PC-9 (cell line): ENCODE measurements around the gene ZNF350.

Experiments used
- EZH2 ChIP-seq: fragments of 200-600 bp; sonication (generic); IDR thresholded peaks from 2 replicates; pipeline ENCODE4 v1.8.0; 2017; ENCODE audit warnings: antibody characterized with exemption, low read depth
- TF ChIP-seq, protein P1 (sequence below): fragments of 200-600 bp; sonication (generic); conservative IDR thresholded peaks from 2 replicates; pipeline ENCODE4 v1.6.1; 2017; ENCODE audit warnings: mixed run types, antibody characterized with exemption, mild to moderate bottlenecking, moderate library complexity

DNA sequence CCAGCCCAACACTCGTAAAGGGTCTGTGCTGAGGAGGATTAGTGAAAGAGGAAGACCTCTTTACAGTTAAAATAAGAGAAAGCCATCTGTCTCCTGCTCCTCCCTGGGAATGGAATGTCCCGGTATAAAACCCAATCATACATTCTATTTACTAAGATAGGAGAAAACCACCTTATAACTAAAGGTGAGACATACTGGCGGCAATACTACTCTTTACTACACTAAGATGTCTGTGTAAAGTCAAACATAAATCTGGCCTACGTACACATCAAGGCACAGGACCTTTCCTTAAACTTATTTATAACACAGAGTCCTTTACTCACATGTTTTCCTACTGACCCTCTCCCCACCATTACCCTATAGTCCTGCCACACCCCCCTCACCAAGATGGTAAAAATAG is 3.3 kb downstream of the ZNF350 start:
- TF ChIP-seq, protein P1, sequence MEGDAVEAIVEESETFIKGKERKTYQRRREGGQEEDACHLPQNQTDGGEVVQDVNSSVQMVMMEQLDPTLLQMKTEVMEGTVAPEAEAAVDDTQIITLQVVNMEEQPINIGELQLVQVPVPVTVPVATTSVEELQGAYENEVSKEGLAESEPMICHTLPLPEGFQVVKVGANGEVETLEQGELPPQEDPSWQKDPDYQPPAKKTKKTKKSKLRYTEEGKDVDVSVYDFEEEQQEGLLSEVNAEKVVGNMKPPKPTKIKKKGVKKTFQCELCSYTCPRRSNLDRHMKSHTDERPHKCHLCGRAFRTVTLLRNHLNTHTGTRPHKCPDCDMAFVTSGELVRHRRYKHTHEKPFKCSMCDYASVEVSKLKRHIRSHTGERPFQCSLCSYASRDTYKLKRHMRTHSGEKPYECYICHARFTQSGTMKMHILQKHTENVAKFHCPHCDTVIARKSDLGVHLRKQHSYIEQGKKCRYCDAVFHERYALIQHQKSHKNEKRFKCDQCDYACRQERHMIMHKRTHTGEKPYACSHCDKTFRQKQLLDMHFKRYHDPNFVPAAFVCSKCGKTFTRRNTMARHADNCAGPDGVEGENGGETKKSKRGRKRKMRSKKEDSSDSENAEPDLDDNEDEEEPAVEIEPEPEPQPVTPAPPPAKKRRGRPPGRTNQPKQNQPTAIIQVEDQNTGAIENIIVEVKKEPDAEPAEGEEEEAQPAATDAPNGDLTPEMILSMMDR, result no peak
- TF ChIP-seq EZH2, result no peak
